Mammary epithelial cell (primary cell): ENCODE results near the gene WHRN.

Experiments used
- EZH2 ChIP-seq: IDR thresholded peaks from 2 replicates; pipeline ENCODE4 v1.6.1; 2012; ENCODE audit warnings: low read length, inconsistent platforms, borderline replicate concordance
- TF ChIP-seq, protein P1 (sequence below), 2 donors: IDR thresholded peaks in 1 of 2; conservative IDR thresholded peaks in 1 of 2; 2 replicates each; pipeline ENCODE4 v1.5.1; 2011 to 2012; ENCODE audit warnings: inconsistent platforms in 2 of 2, low read length in 2 of 2, mild to moderate bottlenecking in 2 of 2, control low read depth in 1 of 2, low read depth in 1 of 2; ENCODE audit not compliant: insufficient read depth in 1 of 2; ENCODE audit errors: extremely low read depth in 1 of 2

- TF ChIP-seq, protein P1, sequence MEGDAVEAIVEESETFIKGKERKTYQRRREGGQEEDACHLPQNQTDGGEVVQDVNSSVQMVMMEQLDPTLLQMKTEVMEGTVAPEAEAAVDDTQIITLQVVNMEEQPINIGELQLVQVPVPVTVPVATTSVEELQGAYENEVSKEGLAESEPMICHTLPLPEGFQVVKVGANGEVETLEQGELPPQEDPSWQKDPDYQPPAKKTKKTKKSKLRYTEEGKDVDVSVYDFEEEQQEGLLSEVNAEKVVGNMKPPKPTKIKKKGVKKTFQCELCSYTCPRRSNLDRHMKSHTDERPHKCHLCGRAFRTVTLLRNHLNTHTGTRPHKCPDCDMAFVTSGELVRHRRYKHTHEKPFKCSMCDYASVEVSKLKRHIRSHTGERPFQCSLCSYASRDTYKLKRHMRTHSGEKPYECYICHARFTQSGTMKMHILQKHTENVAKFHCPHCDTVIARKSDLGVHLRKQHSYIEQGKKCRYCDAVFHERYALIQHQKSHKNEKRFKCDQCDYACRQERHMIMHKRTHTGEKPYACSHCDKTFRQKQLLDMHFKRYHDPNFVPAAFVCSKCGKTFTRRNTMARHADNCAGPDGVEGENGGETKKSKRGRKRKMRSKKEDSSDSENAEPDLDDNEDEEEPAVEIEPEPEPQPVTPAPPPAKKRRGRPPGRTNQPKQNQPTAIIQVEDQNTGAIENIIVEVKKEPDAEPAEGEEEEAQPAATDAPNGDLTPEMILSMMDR (conservative IDR thresholded peaks at IDR 0.05 in 1 of 2, IDR thresholded peaks at IDR 0.05 in 1 of 2; ENCODE audit: extremely low read depth in 1 of 2, insufficient read depth in 1 of 2, low read depth in 1 of 2, low read length in 2 of 2) = no peak
- TF ChIP-seq EZH2 = no peak
Measured at GRCh38 chr9:114526807-114527206, 21.5 kb upstream of the WHRN start.
